HCT116 (cell line): Measurements from ENCODE around the gene PAX2.

Experiments
- ATF3 ChIP-seq: IDR thresholded peaks from 2 replicates; pipeline ENCODE4 v1.6.1; 2012
- CTCF ChIP-seq, 3 experiments: fragments of 200-600 bp in 1 of 3; sonication (generic) in 1 of 3; IDR thresholded peaks in 2 of 3; conservative IDR thresholded peaks in 1 of 3; 2 replicates each; pipeline ENCODE4 v1.5.1; 2012 to 2017; ENCODE audit warnings: low read depth in 2 of 3, low read length in 2 of 3, antibody characterized with exemption in 1 of 3, borderline replicate concordance in 1 of 3, control low read depth in 1 of 3, mild to moderate bottlenecking in 1 of 3, mixed read lengths in 1 of 3, mixed run types in 1 of 3, moderate library complexity in 1 of 3; ENCODE audit not compliant: insufficient read depth in 1 of 3
- EZH2 ChIP-seq: fragments of 200-600 bp; sonication (generic); IDR thresholded peaks from 2 replicates; pipeline ENCODE4 v1.6.1; 2017; ENCODE audit warnings: antibody characterized with exemption, mixed run types
- JUND ChIP-seq: IDR thresholded peaks from 2 replicates; pipeline ENCODE4 v1.6.1; 2012
- POLR2A ChIP-seq: IDR thresholded peaks from 2 replicates; pipeline ENCODE4 v1.7.0; 2011; ENCODE audit warnings: borderline replicate concordance; ENCODE audit not compliant: insufficient read depth, insufficient read length; ENCODE audit errors: extremely low read depth
- REST ChIP-seq: IDR thresholded peaks from 2 replicates; pipeline ENCODE4 v1.6.1; 2012; ENCODE audit warnings: low read depth
- ZNF274 ChIP-seq: fragments of 200-500 bp; sonication (Bioruptor generic); IDR thresholded peaks from 2 replicates; pipeline ENCODE4 v1.6.1; 2014; ENCODE audit warnings: mild to moderate bottlenecking, low read depth, low read length, inconsistent platforms

GRCh38 chr10:100826661-100826982 is 81.2 kb downstream of the PAX2 start:
- TF ChIP-seq CTCF (IDR thresholded peaks at IDR 0.05 in 2 of 3, conservative IDR thresholded peaks at IDR 0.05 in 1 of 3; ENCODE audit: borderline replicate concordance in 1 of 3, insufficient read depth in 1 of 3, low read depth in 2 of 3, low read length in 2 of 3), result no peak
- TF ChIP-seq EZH2, result no peak
- TF ChIP-seq ZNF274, result no peak
- no peak for TF ChIP-seq ATF3
- TF ChIP-seq POLR2A, result no peak
- TF ChIP-seq REST, result no peak
- TF ChIP-seq JUND, result no peak
